Neural progenitor cell (in vitro differentiated cells): ENCODE data around the gene CLSTN3. TPM values are rescaled to one million over a fixed set of nuclear protein-coding genes. Genes with fewer than 3 reads are reported as not detected.

Source experiments
- DNase-seq: peaks from one replicate; pipeline ENCODE4 v3.0.0-alpha.2; 2016; ENCODE audit warnings: low spot score
- H2AFZ ChIP-seq: fragments of 200-600 bp; sonication (generic); replicated peaks from 2 replicates; pipeline ENCODE4 v1.6.1; 2016; ENCODE audit warnings: antibody characterized with exemption
- H3F3A ChIP-seq: fragments of 200-600 bp; sonication (generic); 2 replicates; pipeline ENCODE4 v1.6.1; 2016; ENCODE audit warnings: antibody characterized with exemption, low read depth
- H3K27ac ChIP-seq: fragments of 200-600 bp; sonication (generic); 2 replicates; pipeline ENCODE4 v1.5.1; 2016; ENCODE audit warnings: mild to moderate bottlenecking
- H3K27me3 ChIP-seq: fragments of 200-600 bp; sonication (generic); 2 replicates; pipeline ENCODE4 v1.6.1; 2016; ENCODE audit warnings: mild to moderate bottlenecking, moderate library complexity
- H3K36me3 ChIP-seq: fragments of 200-600 bp; sonication (generic); 2 replicates; pipeline ENCODE4 v1.5.1; 2016
- H3K4me1 ChIP-seq: fragments of 200-600 bp; sonication (generic); 2 replicates; pipeline ENCODE4 v1.6.1; 2016; ENCODE audit warnings: mixed run types
- H3K4me2 ChIP-seq: fragments of 200-600 bp; sonication (generic); 2 replicates; pipeline ENCODE4 v1.6.1; 2016
- H3K4me3 ChIP-seq: fragments of 200-600 bp; sonication (generic); 2 replicates; pipeline ENCODE4 v1.5.1; 2016
- H3K79me2 ChIP-seq: fragments of 200-600 bp; sonication (generic); 2 replicates; pipeline ENCODE4 v1.6.1; 2016; ENCODE audit warnings: low read depth
- H3K9ac ChIP-seq: fragments of 200-600 bp; sonication (generic); 2 replicates; pipeline ENCODE4 v1.6.1; 2016
- H3K9me3 ChIP-seq: fragments of 200-600 bp; sonication (generic); 2 replicates; pipeline ENCODE4 v1.5.1; 2016; ENCODE audit warnings: low read depth
- H4K20me1 ChIP-seq: fragments of 200-600 bp; sonication (generic); 2 replicates; pipeline ENCODE4 v1.6.1; 2016; ENCODE audit warnings: low read depth
- H3K27ac Mint-ChIP-seq: 3 replicates; pipeline ENCODE4 v1.8.0; 2021; ENCODE audit warnings: mixed read lengths
- H3K27me3 Mint-ChIP-seq: 2 replicates; pipeline ENCODE4 v1.8.0; 2022; ENCODE audit warnings: low read depth, mild to moderate bottlenecking, inconsistent platforms, moderate library complexity, mixed read lengths; ENCODE audit not compliant: insufficient read depth
- H3K36me3 Mint-ChIP-seq: 3 replicates; pipeline ENCODE4 v1.8.0; 2021; ENCODE audit warnings: mixed read lengths
- H3K4me1 Mint-ChIP-seq: 3 replicates; pipeline ENCODE4 v1.8.0; 2021; ENCODE audit warnings: mixed read lengths
- H3K4me3 Mint-ChIP-seq: 3 replicates; pipeline ENCODE4 v1.8.0; 2021; ENCODE audit warnings: mild to moderate bottlenecking, moderate library complexity, mixed read lengths
- H3K9me3 Mint-ChIP-seq: 3 replicates; pipeline ENCODE4 v1.8.0; 2020; ENCODE audit warnings: mixed read lengths
- CTCF ChIP-seq: fragments of 200-600 bp; sonication (generic); IDR thresholded peaks from 2 replicates; pipeline ENCODE4 v1.5.1; 2017; ENCODE audit warnings: antibody characterized with exemption, mild to moderate bottlenecking
- EZH2 ChIP-seq: fragments of 200-600 bp; sonication (generic); IDR thresholded peaks from 2 replicates; pipeline ENCODE4 v1.6.1; 2017; ENCODE audit warnings: antibody characterized with exemption, mild to moderate bottlenecking, moderate library complexity
- EZH2phosphoT487 ChIP-seq: fragments of 200-600 bp; sonication (generic); IDR thresholded peaks from 2 replicates; pipeline ENCODE4 v1.6.1; 2017; ENCODE audit warnings: antibody characterized with exemption
- total RNA-seq: library from RNA; depleted of rRNA; stranded (reverse); fragments of >200 nt; gene quantifications from 2 replicates; pipeline ENCODE4 v1.2.3, GENCODE V29; 2015; ENCODE audit warnings: low replicate concordance

Gene CLSTN3
- total RNA-seq, 1 donor from 2014 or later, result 24.0 TPM

GRCh38 chr12:7093486-7093885 is 36.7 kb upstream of the CLSTN3 start:
- Mint-ChIP-seq H3K27ac (no peak overlapping the region), H3K4me1 (peaks cover 18% of the 10 kb centered on the region), H3K4me3 (no peak overlapping the region), H3K9me3 (no peaks in the 10 kb centered on the region), H3K36me3 (no peaks in the 10 kb centered on the region), H3K27me3 (no peaks in the 10 kb centered on the region)
- Histone ChIP-seq H4K20me1 (no peaks in the 10 kb centered on the region), H3K27ac (no peak overlapping the region), H3K27me3 (no peaks in the 10 kb centered on the region), H3K4me3 (no peak overlapping the region), H2AFZ (no peak overlapping the region), H3K4me2 (no peak overlapping the region), H3K4me1 (peaks cover 13% of the 10 kb centered on the region), H3K36me3 (peaks cover 2% of the 10 kb centered on the region), H3F3A (no peaks in the 10 kb centered on the region), H3K9ac (no peak overlapping the region), H3K9me3 (no peaks in the 10 kb centered on the region), H3K79me2 (no peaks in the 10 kb centered on the region)
- DNase-seq, result no peak
- TF ChIP-seq EZH2 (no peak), EZH2phosphoT487 (no peak), CTCF (no peak)

GRCh38 chr12:7093892-7094291 is 36.3 kb upstream of the CLSTN3 start:
- peaks cover 3% of the 10 kb centered on the region for H3K36me3 ChIP-seq
- H3K27me3 ChIP-seq, result no peaks in the 10 kb centered on the region
- no peaks in the 10 kb centered on the region for H3F3A ChIP-seq
- H3K9ac ChIP-seq, result no peak overlapping the region
- no peak overlapping the region for H3K4me2 ChIP-seq
- H3K27ac ChIP-seq, result no peak overlapping the region
- H4K20me1 ChIP-seq, result no peaks in the 10 kb centered on the region
- DNase-seq, result no peak
- H3K27me3 Mint-ChIP-seq, result no peaks in the 10 kb centered on the region
- H3K9me3 Mint-ChIP-seq, result no peaks in the 10 kb centered on the region
- peaks cover 18% of the 10 kb centered on the region for H3K4me1 Mint-ChIP-seq
- H3K4me3 Mint-ChIP-seq, result no peak overlapping the region
- H3K27ac Mint-ChIP-seq, result no peak overlapping the region
- TF ChIP-seq CTCF (no peak), EZH2phosphoT487 (no peak), EZH2 (no peak)
- no peaks in the 10 kb centered on the region for H3K79me2 ChIP-seq
- H2AFZ ChIP-seq, result no peak overlapping the region
- no peak overlapping the region for H3K4me3 ChIP-seq
- H3K36me3 Mint-ChIP-seq, result no peaks in the 10 kb centered on the region
- H3K4me1 ChIP-seq, result peaks cover 13% of the 10 kb centered on the region
- H3K9me3 ChIP-seq, result no peaks in the 10 kb centered on the region

- peak overlapping the region; percentile 33 for H3K27ac Mint-ChIP-seq
Observed at GRCh38 chr12:7096006-7096932, 33.9 kb upstream of the CLSTN3 start.

More at GRCh38 chr12:7096006-7096932, 33.9 kb upstream of the CLSTN3 start:
- Mint-ChIP-seq H3K36me3 (no peaks in the 10 kb centered on the region), H3K9me3 (no peaks in the 10 kb centered on the region), H3K27me3 (no peaks in the 10 kb centered on the region), H3K4me3 (no peak overlapping the region), H3K4me1 (peaks cover 8% of the 10 kb centered on the region)
- Histone ChIP-seq H4K20me1 (no peaks in the 10 kb centered on the region), H3K4me2 (no peak overlapping the region), H2AFZ (no peak overlapping the region), H3K4me3 (no peak overlapping the region), H3K27me3 (no peaks in the 10 kb centered on the region), H3F3A (no peaks in the 10 kb centered on the region), H3K79me2 (no peaks in the 10 kb centered on the region), H3K9me3 (no peaks in the 10 kb centered on the region), H3K36me3 (peaks cover 3% of the 10 kb centered on the region), H3K27ac (no peak overlapping the region), H3K9ac (no peak overlapping the region), H3K4me1 (peaks cover 5% of the 10 kb centered on the region)
- no peak for TF ChIP-seq EZH2phosphoT487
- no peak for TF ChIP-seq CTCF
- TF ChIP-seq EZH2, result no peak
- no peak for DNase-seq
